K562 (cell line): Measurements from ENCODE around the gene LYZL6. TPM values are rescaled to one million over a fixed set of nuclear protein-coding genes. Genes with fewer than 3 reads are reported as not detected.

ENCODE experiments used
- ATAC-seq: fragments of 200-7000 bp; cut with Tn5 transposase; 3 replicates; pipeline ENCODE4 v1.9.1; 2020; ENCODE audit warnings: moderate library complexity
- BruUV-seq: library from RNA; stranded (reverse); fragments of 400-500 nt; replicated peaks from 2 replicates; lab custom pipeline; 2021; lab: Mats Ljungman, UMichigan
- CTCF ChIA-PET: fragments of 300-600 bp; formaldehyde crosslinking; extraction: SDS; loops from one replicate; lab custom pipeline; 2021; ENCODE audit warnings: low intra/inter-chr PET ratio; lab: Yijun Ruan, JAX
- POLR2A ChIA-PET: fragments of 300-600, 350-650 bp; sonication (Branson Sonifier 250); formaldehyde crosslinking; extraction: SDS; loops from one replicate; lab custom pipeline; 2021; ENCODE audit warnings: antibody characterized with exemption, inconsistent platforms; lab: Yijun Ruan, JAX
- DNase-seq, 4 experiments: peaks; one replicate each; pipeline versions ENCODE4 v3.0.0 to v3.0.0-alpha.2; 2011 to 2018; ENCODE audit warnings: low spot score in 3 of 4, mixed read lengths in 3 of 4; ENCODE audit errors: extremely low read depth in 1 of 4
- FAIRE-seq: peaks from 2 replicates; lab custom pipeline; 2011; peaks lifted over from hg19 to GRCh38; lab: Jason Lieb, UNC
- H2AFZ ChIP-seq: 2 replicates; pipeline ENCODE4 v1.6.0; 2011; ENCODE audit warnings: low read depth, low read length, control low read depth, inconsistent platforms
- H3K27ac ChIP-seq: fragments of 200-600 bp; 3 replicates; pipeline ENCODE4 v1.8.0; 2011; ENCODE audit warnings: low read depth, mild to moderate bottlenecking, control low read depth, inconsistent platforms, low read length, moderate library complexity, mixed read lengths; ENCODE audit errors: extremely low read depth
- H3K27me3 ChIP-seq, 2 experiments: fragments of 300-600 bp in 1 of 2; 2 replicates in 1 of 2; 3 replicates in 1 of 2; pipeline versions ENCODE4 v1.6.0 to v1.8.0; 2011; ENCODE audit warnings: inconsistent platforms in 2 of 2, low read length in 2 of 2, mild to moderate bottlenecking in 1 of 2, mixed read lengths in 1 of 2, moderate library complexity in 1 of 2; ENCODE audit not compliant: control insufficient read depth in 2 of 2, insufficient read depth in 2 of 2
- H3K36me3 ChIP-seq: fragments of 300-600 bp; 3 replicates; pipeline ENCODE4 v1.8.0; 2011; ENCODE audit warnings: mild to moderate bottlenecking, low read length, inconsistent platforms; ENCODE audit not compliant: control insufficient read depth, insufficient read depth
- H3K4me1 ChIP-seq, 2 experiments: fragments of 200-600 bp in 1 of 2; replicated peaks in 1 of 2; 2 replicates in 1 of 2; 3 replicates in 1 of 2; pipeline versions ENCODE4 v1.5.1 to v1.8.0; 2011; ENCODE audit warnings: inconsistent platforms in 2 of 2, low read length in 2 of 2, mild to moderate bottlenecking in 1 of 2, mixed read lengths in 1 of 2, moderate library complexity in 1 of 2; ENCODE audit not compliant: control insufficient read depth in 2 of 2, insufficient read depth in 2 of 2
- H3K4me2 ChIP-seq: 2 replicates; pipeline ENCODE4 v1.6.1; 2011; ENCODE audit warnings: low read length, control low read depth, inconsistent platforms, mixed read lengths; ENCODE audit not compliant: insufficient read depth
- H3K4me3 ChIP-seq: fragments of 200-600 bp; sonication (generic), shearing (Covaris generic); 2 replicates; pipeline ENCODE4 v1.5.1; 2016; ENCODE audit warnings: control low read depth, inconsistent platforms
- H3K79me2 ChIP-seq: fragments of 200-600 bp; 3 replicates; pipeline ENCODE4 v1.8.0; 2011; ENCODE audit warnings: low read length, inconsistent platforms; ENCODE audit not compliant: control insufficient read depth, insufficient read depth
- H3K9ac ChIP-seq, 2 experiments: 2 replicates each; pipeline versions ENCODE4 v1.6.0 to v1.6.1; 2011; ENCODE audit warnings: low read depth in 2 of 2, low read length in 2 of 2, control low read depth in 1 of 2, inconsistent platforms in 1 of 2, mild to moderate bottlenecking in 1 of 2, mixed read lengths in 1 of 2; ENCODE audit not compliant: insufficient read depth in 1 of 2
- H3K9me1 ChIP-seq: one replicate; pipeline ENCODE4 v1.6.0; 2011; ENCODE audit warnings: inconsistent platforms, mild to moderate bottlenecking, low read length, moderate library complexity; ENCODE audit not compliant: control insufficient read depth, insufficient read depth
- H3K9me3 ChIP-seq: replicated peaks from 2 replicates; pipeline ENCODE4 v1.5.1; 2011; ENCODE audit warnings: low read depth, low read length, inconsistent platforms; ENCODE audit not compliant: control insufficient read depth, insufficient read depth
- H4K20me1 ChIP-seq: replicated peaks from 2 replicates; pipeline ENCODE4 v1.6.1; 2011; ENCODE audit warnings: low read length, inconsistent platforms, mixed read lengths; ENCODE audit not compliant: control insufficient read depth, insufficient read depth
- ATF2 ChIP-seq: sonication (generic); formaldehyde crosslinking; IDR thresholded peaks from 2 replicates; pipeline ENCODE4 v1.8.1; 2022; ENCODE audit warnings: missing genetic modification reagents
- CBFB ChIP-seq: sonication (generic); formaldehyde crosslinking; IDR thresholded peaks from 2 replicates; pipeline ENCODE4 v1.4.0; 2020; ENCODE audit warnings: mild to moderate bottlenecking, missing genetic modification reagents
- FOXM1 ChIP-seq, 2 experiments: fragments of 450-650 bp in 1 of 2; sonication (generic) in 1 of 2; formaldehyde crosslinking in 1 of 2; IDR thresholded peaks; 2 replicates each; pipeline versions ENCODE4 v1.6.1 to v1.9.0; 2017 to 2022; ENCODE audit warnings: low read depth in 2 of 2, mild to moderate bottlenecking in 2 of 2, missing genetic modification reagents in 1 of 2, moderate library complexity in 1 of 2
- FUS ChIP-seq: fragments of 200-400 bp; formaldehyde crosslinking; optimal IDR thresholded peaks from 2 replicates; pipeline ENCODE3; 2017; ENCODE audit warnings: low read depth, low read length
- HCFC1 ChIP-seq: IDR thresholded peaks from 2 replicates; pipeline ENCODE4 v1.6.1; 2012; ENCODE audit warnings: low read depth, low read length, improper control_type of control experiment
- NR3C1 ChIP-seq: sonication (generic); formaldehyde crosslinking; IDR thresholded peaks from 2 replicates; pipeline ENCODE4 v1.8.1; 2022; ENCODE audit warnings: missing genetic modification reagents
- UBTF ChIP-seq, 2 experiments: IDR thresholded peaks; 2 replicates each; pipeline ENCODE4 v1.6.1; 2012; ENCODE audit warnings: improper control_type of control experiment in 2 of 2, low read depth in 2 of 2, low read length in 2 of 2, borderline replicate concordance in 1 of 2
- YBX1 ChIP-seq: fragments of 450-650 bp; IDR thresholded peaks from 2 replicates; pipeline ENCODE4 v1.7.1; 2016; ENCODE audit warnings: mild to moderate bottlenecking
- ZBTB9 ChIP-seq: fragments of 450-650 bp; formaldehyde crosslinking; IDR thresholded peaks from 2 replicates; pipeline ENCODE4 v1.4.0; 2020; ENCODE audit warnings: mild to moderate bottlenecking, moderate library complexity
- ZNF3 ChIP-seq: fragments of 250-450 bp; sonication (Bioruptor Pico); IDR thresholded peaks from 2 replicates; pipeline ENCODE4 v1.5.0; 2021; ENCODE audit warnings: mild to moderate bottlenecking, moderate library complexity
- ZNF77 ChIP-seq: fragments of 250-450 bp; sonication (Bioruptor Pico); IDR thresholded peaks from 2 replicates; pipeline ENCODE4 v1.5.0; 2020
- ZNF780A ChIP-seq: fragments of 250-450 bp; sonication (Bioruptor Pico); IDR thresholded peaks from 2 replicates; pipeline ENCODE4 v1.5.0; 2021; ENCODE audit warnings: mild to moderate bottlenecking
- WGBS: fragments of 100-300 bp; shearing (Covaris generic); methylation state at CpG from one replicate; pipeline ENCODE4 v1.1.6; 2016; ENCODE audit warnings: low coverage, mixed read lengths; ENCODE audit not compliant: insufficient coverage; ENCODE audit errors: missing lambda C conversion rate; 5-methylcytosine and 5-hydroxymethylcytosine counted together
- in situ Hi-C: fragments of 300-500 bp; cut with MboI; formaldehyde crosslinking; loops from 4 replicates; pipeline ENCODE4 v1.15.0; 2018; ENCODE audit warnings: inconsistent platforms, mixed read lengths
- intact Hi-C: fragments of 100-400 bp; cut with micrococcal nuclease; formaldehyde crosslinking; loops from 2 replicates; pipeline ENCODE4 v1.14.2; 2022
- polyA plus RNA-seq, 8 experiments: library from polyadenylated mRNA; depleted of rRNA in 4 of 8; stranded (reverse) in 5 of 8; unstranded in 3 of 8; fragments of >200 nt; fragmentation: Nextera tagmentation in 2 of 8; fragmentation: Illumina TruSeq in 1 of 8; extraction: Ambion mirVana in 2 of 8; extraction: Trizol in 1 of 8; gene quantifications; 2 replicates each; pipeline versions ENCODE4 v1.2.1 to v1.2.3, GENCODE V29; 2011 to 2014; ENCODE audit warnings: inconsistent platforms in 1 of 8, missing spikeins in 1 of 8
- total RNA-seq, 7 experiments: library from RNA; depleted of rRNA in 6 of 7; stranded (reverse); fragments of >200 nt in 6 of 7; fragmentation: Illumina TruSeq in 2 of 7; extraction: Trizol in 2 of 7; gene quantifications; 2 replicates each; pipeline versions ENCODE4 v1.2.1 to v1.2.3, GENCODE V29; 2011 to 2021; ENCODE audit warnings: low replicate concordance in 1 of 7
- TF ChIP-seq, protein P1 (sequence below): fragments of 450-650 bp; IDR thresholded peaks from 2 replicates; pipeline ENCODE4 v1.6.1; 2016; ENCODE audit warnings: missing biosample characterization, missing genetic modification characterization

Gene LYZL6
- total and polyA plus RNA-seq, 9 of the 15 experiments (the other 6 are each of a cell fraction or from before 2014, with no cell fraction given), result not detected

GRCh38 chr17:35900708-35901480 is 42.6 kb downstream of the LYZL6 start (continued):
- TF ChIP-seq ATF2 (CRISPR knock-in tag), result no peak
- TF ChIP-seq YBX1, result no peak
- TF ChIP-seq CBFB, result no peak
- no peak for TF ChIP-seq FOXM1 (IDR thresholded peaks at IDR 0.05; ENCODE audit: low read depth)
- no peak for TF ChIP-seq FOXM1 (CRISPR knock-in tag; IDR thresholded peaks at IDR 0.05; ENCODE audit: low read depth)
- TF ChIP-seq ZNF780A, result no peak
- no peak for TF ChIP-seq ZNF77 (CRISPR knock-in tag)
- no peak for TF ChIP-seq ZNF3

DNA sequence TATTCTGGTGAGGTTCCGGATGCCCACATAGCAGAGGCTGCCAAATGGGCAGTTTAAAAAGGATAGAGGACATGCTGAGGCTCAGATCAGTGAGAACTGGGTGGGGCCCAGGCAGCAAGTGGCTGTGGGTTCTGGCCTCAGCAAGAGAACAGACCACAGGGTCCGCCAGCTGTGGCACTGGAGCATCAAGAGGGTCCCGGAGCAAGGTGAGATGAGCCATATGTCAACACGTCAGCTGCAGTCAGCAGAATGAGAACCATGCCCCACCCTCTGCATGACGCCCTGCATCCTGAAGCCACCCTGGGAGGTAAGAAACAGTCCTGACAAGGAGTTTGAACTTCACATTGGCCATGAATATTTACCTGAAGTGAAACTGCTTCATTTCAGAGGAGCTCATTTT is 43.2 kb downstream of the LYZL6 start:
- Histone ChIP-seq H3K9me3 (no peaks in the 10 kb centered on the region), H3K79me2 (no peaks in the 10 kb centered on the region), H3K36me3 (no peaks in the 10 kb centered on the region), H3K9ac (peak overlapping the region in 1 of 2 experiments; percentile 42; a peak in 1 of 4 replicates), H3K9me1 (no peaks in the 10 kb centered on the region), H3K4me3 (no peak overlapping the region), H3K27ac (no peak overlapping the region), H3K4me1 (peaks cover 9 to 27% of the 10 kb centered on the region in 2 experiments; a peak in 4 of 5 replicates), H4K20me1 (no peaks in the 10 kb centered on the region), H3K27me3 (no peaks in the 10 kb centered on the region), H2AFZ (peak overlapping the region; percentile 74), H3K4me2 (peak overlapping the region; percentile 44; the same call in 1 of the 2 replicates)
- 50% methylated on average over 5 of the region's 5 CpGs for WGBS
- TF ChIP-seq ZBTB9 (CRISPR knock-in tag) (no peak), UBTF (IDR thresholded peaks at IDR 0.05; ENCODE audit: borderline replicate concordance in 1 of 2, low read depth in 2 of 2, low read length in 2 of 2) (no peak), FUS (no peak), HCFC1 (no peak), NR3C1 (CRISPR knock-in tag) (no peak)
- TF ChIP-seq, protein P1, sequence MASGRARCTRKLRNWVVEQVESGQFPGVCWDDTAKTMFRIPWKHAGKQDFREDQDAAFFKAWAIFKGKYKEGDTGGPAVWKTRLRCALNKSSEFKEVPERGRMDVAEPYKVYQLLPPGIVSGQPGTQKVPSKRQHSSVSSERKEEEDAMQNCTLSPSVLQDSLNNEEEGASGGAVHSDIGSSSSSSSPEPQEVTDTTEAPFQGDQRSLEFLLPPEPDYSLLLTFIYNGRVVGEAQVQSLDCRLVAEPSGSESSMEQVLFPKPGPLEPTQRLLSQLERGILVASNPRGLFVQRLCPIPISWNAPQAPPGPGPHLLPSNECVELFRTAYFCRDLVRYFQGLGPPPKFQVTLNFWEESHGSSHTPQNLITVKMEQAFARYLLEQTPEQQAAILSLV (tag), result no peak
- DNase-seq, result no peak
- intact Hi-C loops, result no loop called here
- POLR2A ChIA-PET, result interaction anchor here (1.2 kb wide), 1 partner anchor 12 kb away, joined by 6 read pairs; no protein-coding TSS in a partner anchor
- ATAC-seq, result peak; percentile 37
- BruUV-seq, result no TSS peak
- CTCF ChIA-PET, result no interaction called here
- in situ Hi-C loops, result no loop called here
- FAIRE-seq, result no peak
